RWPE2 (cell line): ENCODE measurements around the gene MRPL33.
A peak's percentile ranks its signal among the peaks of the same experiment; 100 is the strongest.

Experiments used
- ATAC-seq: fragments of 200-7000 bp; cut with Tn5 transposase; 3 replicates; pipeline ENCODE4 v1.9.1; 2021; ENCODE audit warnings: low read depth
- DNase-seq: peaks from one replicate; pipeline ENCODE4 v3.0.0-alpha.2; 2020; ENCODE audit warnings: low spot score
- H3K27ac ChIP-seq: fragments of 450-650 bp; 2 replicates; pipeline ENCODE4 v1.5.1; 2017; ENCODE audit warnings: mild to moderate bottlenecking; ENCODE audit not compliant: poor library complexity, severe bottlenecking
- H3K27me3 ChIP-seq: fragments of 250-450 bp; sonication (Bioruptor Pico); 2 replicates; pipeline ENCODE4 v1.5.1; 2021; ENCODE audit warnings: mild to moderate bottlenecking, moderate library complexity; ENCODE audit not compliant: insufficient read depth, poor library complexity, severe bottlenecking
- H3K36me3 ChIP-seq: fragments of 250-450 bp; sonication (Bioruptor Pico); 2 replicates; pipeline ENCODE4 v1.5.1; 2020; ENCODE audit warnings: low read depth, mild to moderate bottlenecking, moderate library complexity
- H3K4me1 ChIP-seq: fragments of 250-450 bp; sonication (Bioruptor Pico); 2 replicates; pipeline ENCODE4 v1.5.1; 2021; ENCODE audit warnings: mild to moderate bottlenecking, moderate library complexity; ENCODE audit not compliant: insufficient read depth, poor library complexity, severe bottlenecking
- H3K4me3 ChIP-seq: fragments of 250-450 bp; sonication (Bioruptor Pico); 2 replicates; pipeline ENCODE4 v1.5.1; 2021; ENCODE audit warnings: mild to moderate bottlenecking, moderate library complexity; ENCODE audit not compliant: severe bottlenecking
- H3K9me3 ChIP-seq: fragments of 250-450 bp; sonication (Bioruptor Pico); 2 replicates; pipeline ENCODE4 v1.5.1; 2021; ENCODE audit warnings: mild to moderate bottlenecking, moderate library complexity; ENCODE audit not compliant: severe bottlenecking
- CTCF ChIP-seq: fragments of 450-650 bp; IDR thresholded peaks from one replicate; pipeline ENCODE4 v1.5.1; 2017; ENCODE audit warnings: mild to moderate bottlenecking, moderate library complexity; ENCODE audit not compliant: poor library complexity, severe bottlenecking

Gene MRPL33

GRCh38 chr2:27729614-27730013, 41.9 kb upstream of the MRPL33 start:
- H3K36me3 ChIP-seq, result no peaks in the 10 kb centered on the region
- no peak for ATAC-seq

DNA sequence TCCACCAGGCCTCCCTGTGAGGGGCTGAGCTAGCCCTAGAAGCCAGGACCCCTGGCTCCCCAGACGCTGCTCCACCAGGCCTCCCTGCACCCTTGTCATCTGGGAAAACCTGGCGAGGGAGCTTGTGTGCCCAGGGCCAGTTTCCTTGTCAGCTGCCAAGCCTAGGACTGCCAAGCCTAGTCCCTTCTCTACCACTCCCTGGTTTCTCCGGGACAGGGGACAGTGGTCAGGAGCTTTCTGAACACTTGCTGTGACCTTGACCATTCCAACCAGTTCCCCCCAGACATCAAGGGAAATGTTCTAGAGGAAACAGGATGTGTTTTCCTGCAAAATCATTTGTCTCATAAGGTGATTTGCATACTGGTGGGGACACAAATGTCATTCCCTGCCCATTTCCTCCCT, 41.3 kb upstream of the MRPL33 start:
- H3K4me3 ChIP-seq, result no peak overlapping the region
- ATAC-seq (no peak), DNase-seq (no peak)
- no peak for TF ChIP-seq CTCF
- H3K9me3 ChIP-seq, result no peaks in the 10 kb centered on the region
- no peaks in the 10 kb centered on the region for H3K27me3 ChIP-seq
- no peak overlapping the region for H3K27ac ChIP-seq
- no peaks in the 10 kb centered on the region for H3K4me1 ChIP-seq
- H3K36me3 ChIP-seq, result no peaks in the 10 kb centered on the region

More at GRCh38 chr2:27729614-27730013, 41.9 kb upstream of the MRPL33 start:
- DNase-seq, result no peak
- Histone ChIP-seq H3K27ac (no peak overlapping the region), H3K9me3 (no peaks in the 10 kb centered on the region), H3K27me3 (no peaks in the 10 kb centered on the region), H3K4me3 (no peak overlapping the region), H3K4me1 (no peaks in the 10 kb centered on the region)
- TF ChIP-seq CTCF, result no peak

DNA sequence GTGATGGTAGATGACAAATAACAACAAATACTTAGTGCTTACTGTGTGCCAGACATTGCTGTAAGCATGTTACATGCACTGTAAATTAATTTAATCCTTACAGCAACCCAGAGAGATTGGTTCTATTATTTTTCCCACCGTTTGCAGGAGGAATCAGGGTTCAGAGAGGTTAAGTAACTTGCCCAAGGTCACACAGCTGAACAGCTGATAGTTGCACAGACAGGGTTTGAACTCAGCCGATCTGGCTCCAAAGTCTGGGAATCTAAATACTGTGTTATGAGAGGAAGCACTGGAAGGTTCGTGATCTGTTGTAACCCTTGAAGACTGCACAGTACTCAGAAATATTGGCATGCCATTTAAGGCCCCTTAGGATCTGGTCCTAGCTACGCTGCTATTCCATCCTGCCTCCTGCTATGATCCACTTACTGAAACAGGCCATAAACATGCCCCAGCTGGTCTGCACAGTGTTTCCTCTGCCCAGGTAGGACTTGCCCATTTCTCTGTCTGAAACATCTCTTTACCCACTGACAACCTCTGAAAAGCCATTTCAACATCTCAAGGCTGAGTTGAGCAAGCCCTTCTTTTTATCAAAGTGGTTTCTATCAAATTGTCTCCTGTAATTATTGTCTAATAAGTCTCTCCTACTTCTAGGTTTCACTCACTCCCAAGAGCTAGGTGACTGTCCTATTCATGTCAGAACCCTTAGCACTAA, 40.4 kb upstream of the MRPL33 start:
- peaks cover 5% of the 10 kb centered on the region for H3K4me1 ChIP-seq
- DNase-seq, result no peak
- H3K9me3 ChIP-seq, result no peaks in the 10 kb centered on the region
- H3K27me3 ChIP-seq, result no peaks in the 10 kb centered on the region
- no peak overlapping the region for H3K4me3 ChIP-seq
- H3K36me3 ChIP-seq, result no peaks in the 10 kb centered on the region
- no peak overlapping the region for H3K27ac ChIP-seq
- ATAC-seq, result 0 out of 3 replicates have a peak, but pooled peaks have one; percentile 28
- TF ChIP-seq CTCF, result no peak

GRCh38 chr2:27734305-27734704, 37.2 kb upstream of the MRPL33 start:
- ATAC-seq (no peak), DNase-seq (no peak)
- Histone ChIP-seq H3K36me3 (no peaks in the 10 kb centered on the region), H3K4me1 (peaks cover 5% of the 10 kb centered on the region), H3K9me3 (no peaks in the 10 kb centered on the region), H3K27ac (no peak overlapping the region), H3K4me3 (no peak overlapping the region), H3K27me3 (no peaks in the 10 kb centered on the region)
- no peak for TF ChIP-seq CTCF

- TF ChIP-seq CTCF, result no peak
- ATAC-seq (peak; percentile 84), DNase-seq (no peak)
- no peaks in the 10 kb centered on the region for H3K27me3 ChIP-seq
- peak overlapping the region; percentile 31 for H3K27ac ChIP-seq
- no peaks in the 10 kb centered on the region for H3K36me3 ChIP-seq
- H3K9me3 ChIP-seq, result peaks cover 2% of the 10 kb centered on the region
- H3K4me1 ChIP-seq, result peaks cover 5% of the 10 kb centered on the region
- H3K4me3 ChIP-seq, result peak overlapping the region; percentile 25
These were observed 36.1 kb upstream of the MRPL33 start for GRCh38 chr2:27735263-27735904.
